HK-2 (cell line): ENCODE results near the gene ARL6IP6.

Experiments used
- DNase-seq: peaks from one replicate; pipeline ENCODE4 v3.0.0-alpha.2; 2018; ENCODE audit not compliant: unreplicated experiment

Gene ARL6IP6

GRCh38 chr2:152804687-152805408 is 86.4 kb downstream of the ARL6IP6 start:
- no peak for DNase-seq

DNA sequence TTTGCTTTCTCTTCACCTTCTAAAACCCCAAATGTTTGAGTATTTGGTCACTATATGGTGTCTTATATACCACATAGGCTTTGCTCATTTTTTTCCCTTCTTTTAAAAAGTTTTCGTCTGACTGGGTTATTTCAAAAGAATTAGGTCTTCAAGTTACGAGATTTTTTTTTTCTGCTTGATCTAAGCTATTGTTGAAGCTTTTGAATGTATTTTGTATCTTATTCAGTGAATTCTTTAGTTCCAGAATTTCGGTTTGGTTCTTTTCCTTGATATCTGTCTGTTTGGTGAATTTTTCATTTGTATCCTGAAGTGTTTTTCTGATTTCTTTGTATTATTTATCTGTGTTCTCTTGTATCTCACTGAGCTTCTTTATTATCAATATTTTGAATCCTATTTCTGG is 93.5 kb downstream of the ARL6IP6 start:
- DNase-seq = no peak
